HUES48 (cell line): ENCODE measurements around the gene METTL1.
A peak's percentile ranks its signal among the peaks of the same experiment; 100 is the strongest.

ENCODE experiments used
- H3K27ac ChIP-seq: one replicate; pipeline ENCODE4 v1.7.0; 2013; ENCODE audit warnings: low read depth, low read length, inconsistent platforms
- H3K27me3 ChIP-seq: 2 replicates; pipeline ENCODE4 v1.6.1; 2013; ENCODE audit warnings: mild to moderate bottlenecking, low read length; ENCODE audit not compliant: control insufficient read depth, insufficient read depth
- H3K36me3 ChIP-seq: 2 replicates; pipeline ENCODE4 v1.6.1; 2013; ENCODE audit warnings: low read length; ENCODE audit not compliant: control insufficient read depth, insufficient read depth
- H3K4me1 ChIP-seq: 2 replicates; pipeline ENCODE4 v1.6.1; 2013; ENCODE audit warnings: mild to moderate bottlenecking, low read length; ENCODE audit not compliant: control insufficient read depth, insufficient read depth
- H3K4me3 ChIP-seq: 2 replicates; pipeline ENCODE4 v1.5.1; 2013; ENCODE audit warnings: mild to moderate bottlenecking, low read depth, low read length
- H3K9ac ChIP-seq: 2 replicates; pipeline ENCODE4 v1.6.1; 2013; ENCODE audit warnings: mild to moderate bottlenecking, low read depth, low read length, moderate library complexity
- H3K9me3 ChIP-seq: 2 replicates; pipeline ENCODE4 v1.6.1; 2013; ENCODE audit warnings: low read length; ENCODE audit not compliant: control insufficient read depth, insufficient read depth

METTL1 gene

GRCh38 chr12:57760347-57760982 lies 11.4 kb downstream of the METTL1 start:
- H3K4me1 ChIP-seq, result peaks cover 21% of the 10 kb centered on the region
- no peak overlapping the region for H3K4me3 ChIP-seq
- peaks cover 60% of the 10 kb centered on the region for H3K27me3 ChIP-seq
- no peak overlapping the region for H3K27ac ChIP-seq
- no peak overlapping the region for H3K9ac ChIP-seq
- no peaks in the 10 kb centered on the region for H3K36me3 ChIP-seq
- no peaks in the 10 kb centered on the region for H3K9me3 ChIP-seq

- Histone ChIP-seq H3K27me3 (peaks cover 53% of the 10 kb centered on the region), H3K27ac (no peak overlapping the region), H3K4me3 (no peak overlapping the region), H3K36me3 (no peaks in the 10 kb centered on the region), H3K9ac (no peak overlapping the region), H3K4me1 (peaks cover 16% of the 10 kb centered on the region), H3K9me3 (no peaks in the 10 kb centered on the region)
These were observed 12.4 kb downstream of the METTL1 start for GRCh38 chr12:57759360-57759980.

GRCh38 chr12:57758552-57759359 lies 13.1 kb downstream of the METTL1 start:
- Histone ChIP-seq H3K4me3 (no peak overlapping the region), H3K27ac (no peak overlapping the region), H3K27me3 (peaks cover 52% of the 10 kb centered on the region), H3K4me1 (peaks cover 15% of the 10 kb centered on the region), H3K9ac (no peak overlapping the region), H3K36me3 (no peaks in the 10 kb centered on the region), H3K9me3 (no peaks in the 10 kb centered on the region)

GRCh38 chr12:57757771-57758170 lies 14.1 kb downstream of the METTL1 start:
- Histone ChIP-seq H3K27ac (no peak overlapping the region), H3K36me3 (no peaks in the 10 kb centered on the region), H3K27me3 (peaks cover 49% of the 10 kb centered on the region), H3K4me1 (peaks cover 16% of the 10 kb centered on the region), H3K9me3 (no peaks in the 10 kb centered on the region), H3K4me3 (no peak overlapping the region), H3K9ac (no peak overlapping the region)

GRCh38 chr12:57756406-57757341 lies 15.2 kb downstream of the METTL1 start:
- H3K9ac ChIP-seq, result no peak overlapping the region
- H3K27ac ChIP-seq, result no peak overlapping the region
- H3K27me3 ChIP-seq, result peaks cover 44% of the 10 kb centered on the region
- H3K9me3 ChIP-seq, result no peaks in the 10 kb centered on the region
- peaks cover 18% of the 10 kb centered on the region for H3K4me1 ChIP-seq
- H3K4me3 ChIP-seq, result peak overlapping the region; percentile 54
- no peaks in the 10 kb centered on the region for H3K36me3 ChIP-seq

- H3K9ac ChIP-seq, result no peak overlapping the region
These were observed 16.2 kb downstream of the METTL1 start for GRCh38 chr12:57755454-57756372.

GRCh38 chr12:57755194-57755453 lies 16.8 kb downstream of the METTL1 start:
- peaks cover 9% of the 10 kb centered on the region for H3K36me3 ChIP-seq
- H3K4me3 ChIP-seq, result peak overlapping the region; percentile 50; the same call in 1 of the 2 replicates
- H3K9ac ChIP-seq, result no peak overlapping the region
- no peak overlapping the region for H3K27ac ChIP-seq
- peaks cover 44% of the 10 kb centered on the region for H3K27me3 ChIP-seq
- H3K4me1 ChIP-seq, result peaks cover 26% of the 10 kb centered on the region
- no peaks in the 10 kb centered on the region for H3K9me3 ChIP-seq

More at GRCh38 chr12:57755454-57756372, 16.2 kb downstream of the METTL1 start:
- peaks cover 44% of the 10 kb centered on the region for H3K27me3 ChIP-seq
- peaks cover 24% of the 10 kb centered on the region for H3K4me1 ChIP-seq
- no peaks in the 10 kb centered on the region for H3K9me3 ChIP-seq
- H3K4me3 ChIP-seq, result peak overlapping the region; percentile 54
- H3K27ac ChIP-seq, result no peak overlapping the region
- H3K36me3 ChIP-seq, result peaks cover 4% of the 10 kb centered on the region

GRCh38 chr12:57754411-57755193 lies 17.3 kb downstream of the METTL1 start, which contains the start of gene MARCHF9:
Gene MARCHF9, plus strand, starts transcription at chr12:57755103. Its CDS starts 426 bp downstream, at chr12:57755529.
- Histone ChIP-seq H3K9me3 (no peaks in the 10 kb centered on the region), H3K36me3 (peaks cover 11% of the 10 kb centered on the region), H3K4me3 (peak within 1 kb of the TSS; percentile 79), H3K9ac (no peak within 1 kb of the TSS), H3K4me1 (peaks cover 26% of the 10 kb centered on the region), H3K27me3 (peaks cover 44% of the 10 kb centered on the region), H3K27ac (no peak within 1 kb of the TSS)

- Histone ChIP-seq H3K4me3 (peak overlapping the region; percentile 79), H3K4me1 (peaks cover 26% of the 10 kb centered on the region), H3K9me3 (no peaks in the 10 kb centered on the region), H3K27me3 (peaks cover 44% of the 10 kb centered on the region), H3K27ac (no peak overlapping the region), H3K36me3 (peaks cover 19% of the 10 kb centered on the region), H3K9ac (no peak overlapping the region)
These were observed 18.1 kb downstream of the METTL1 start for GRCh38 chr12:57753756-57754337.
